WERI-Rb-1 (cell line): Measurements from ENCODE around the gene TMEFF2.
"Not testable (repeated sequence)": the region's sequence is repeated elsewhere in the genome, so short reads cannot be mapped to it uniquely, and the experiment has no call there.

Experiments used
- DNase-seq: peaks from one replicate; pipeline ENCODE4 v3.0.0-alpha.2; 2020
- H3K27ac ChIP-seq: fragments of 250-450 bp; sonication (Bioruptor Pico); 2 replicates; pipeline ENCODE4 v1.5.1; 2020; ENCODE audit warnings: mild to moderate bottlenecking, moderate library complexity
- H3K27me3 ChIP-seq: fragments of 250-450 bp; sonication (Bioruptor Pico); 2 replicates; pipeline ENCODE4 v1.5.1; 2021; ENCODE audit warnings: mild to moderate bottlenecking, low read depth, moderate library complexity; ENCODE audit not compliant: insufficient read depth, severe bottlenecking
- H3K36me3 ChIP-seq: fragments of 250-450 bp; sonication (Bioruptor Pico); 2 replicates; pipeline ENCODE4 v1.5.1; 2020; ENCODE audit warnings: mild to moderate bottlenecking, moderate library complexity
- H3K4me3 ChIP-seq: 2 replicates; pipeline ENCODE4 v1.5.1; 2011; ENCODE audit warnings: low read depth, mild to moderate bottlenecking, control low read depth, low read length
- H3K9me3 ChIP-seq: fragments of 250-450 bp; sonication (Bioruptor Pico); 2 replicates; pipeline ENCODE4 v1.5.1; 2021; ENCODE audit warnings: mild to moderate bottlenecking, moderate library complexity; ENCODE audit not compliant: severe bottlenecking
- CTCF ChIP-seq: IDR thresholded peaks from 2 replicates; pipeline ENCODE4 v1.5.1; 2011; ENCODE audit warnings: low read depth, mild to moderate bottlenecking, control low read depth, inconsistent platforms, low read length

TMEFF2 gene

GRCh38 chr2:192119536-192119935 is 75.2 kb downstream of the TMEFF2 start:
- Histone ChIP-seq H3K9me3 (no peaks in the 10 kb centered on the region), H3K27ac (no peak overlapping the region)

GRCh38 chr2:192117705-192118104 is 77.0 kb downstream of the TMEFF2 start:
- DNase-seq = no peak
- Histone ChIP-seq H3K27me3 (no peaks in the 10 kb centered on the region), H3K4me3 (no peak overlapping the region), H3K36me3 (peaks cover 13% of the 10 kb centered on the region), H3K9me3 (no peaks in the 10 kb centered on the region), H3K27ac (no peak overlapping the region)
- no peak for TF ChIP-seq CTCF

More at GRCh38 chr2:192119536-192119935, 75.2 kb downstream of the TMEFF2 start:
- no peaks in the 10 kb centered on the region for H3K27me3 ChIP-seq
- no peak overlapping the region for H3K4me3 ChIP-seq
- peaks cover 8% of the 10 kb centered on the region for H3K36me3 ChIP-seq
- no peak for DNase-seq
- no peak for TF ChIP-seq CTCF

- peaks cover 33% of the 10 kb centered on the region for H3K36me3 ChIP-seq
- not testable (repeated sequence) for H3K27me3 ChIP-seq, H3K27ac ChIP-seq, H3K4me3 ChIP-seq, DNase-seq, H3K9me3 ChIP-seq
Observed at GRCh38 chr2:192111536-192111935, 83.2 kb downstream of the TMEFF2 start.

- Histone ChIP-seq H3K36me3 (peaks cover 46% of the 10 kb centered on the region), H3K27ac (no peak overlapping the region), H3K4me3 (no peak overlapping the region), H3K27me3 (no peaks in the 10 kb centered on the region), H3K9me3 (no peaks in the 10 kb centered on the region)
- no peak for TF ChIP-seq CTCF
- no peak for DNase-seq
Observed at GRCh38 chr2:192099742-192100141, 95.0 kb downstream of the TMEFF2 start.

GRCh38 chr2:192098814-192099491 is 95.8 kb downstream of the TMEFF2 start:
- Histone ChIP-seq H3K4me3 (no peak overlapping the region), H3K27ac (no peak overlapping the region), H3K27me3 (no peaks in the 10 kb centered on the region), H3K36me3 (peaks cover 48% of the 10 kb centered on the region), H3K9me3 (no peaks in the 10 kb centered on the region)
- DNase-seq = no peak
- TF ChIP-seq CTCF = no peak

- Histone ChIP-seq H3K4me3 (no peak overlapping the region), H3K9me3 (no peaks in the 10 kb centered on the region), H3K27ac (no peak overlapping the region), H3K27me3 (no peaks in the 10 kb centered on the region), H3K36me3 (peaks cover 59% of the 10 kb centered on the region)
- no peak for DNase-seq
- no peak for TF ChIP-seq CTCF
Observed at GRCh38 chr2:192091476-192091875, 103.3 kb downstream of the TMEFF2 start.
